Hypothalamus (tissue), 51 donors: ENCODE measurements around the gene ZMAT5.

ENCODE experiments used
- DNase-seq, 51 donors: peaks; one replicate each; lab custom pipeline; 2025; lab: John Stamatoyannopoulos, UW

ZMAT5 gene

GRCh38 chr22:29787371-29787980 lies 20.7 kb upstream of the ZMAT5 start:
- no peak for DNase-seq

GRCh38 chr22:29786031-29786430 lies 19.2 kb upstream of the ZMAT5 start:
- DNase-seq = no peak

- DNase-seq = peak in 41 of 51 donors; percentile 8 to 74 (median 48)
These were observed 17.9 kb upstream of the ZMAT5 start for GRCh38 chr22:29784451-29785361.

- DNase-seq = peak in 29 of 51 donors; percentile 5 to 68 (median 30)
These were observed 15.4 kb upstream of the ZMAT5 start for GRCh38 chr22:29782061-29782845.

GRCh38 chr22:29780748-29781676 lies 14.2 kb upstream of the ZMAT5 start:
- peak in 4 of 51 donors; percentile 11 to 63 (median 38) for DNase-seq

GRCh38 chr22:29780220-29780619 lies 13.4 kb upstream of the ZMAT5 start:
- DNase-seq = no peak

GRCh38 chr22:29773233-29773632 lies 6.4 kb upstream of the ZMAT5 start:
- peak in 3 of 51 donors; percentile 4 to 31 (median 23) for DNase-seq

GRCh38 chr22:29772170-29772641 lies 5.4 kb upstream of the ZMAT5 start:
- DNase-seq = peak in 3 of 51 donors; percentile 9 to 32 (median 10)

GRCh38 chr22:29769723-29770321 lies 3.0 kb upstream of the ZMAT5 start:
- no peak for DNase-seq

- DNase-seq = no peak
These were observed 1.4 kb upstream of the ZMAT5 start for GRCh38 chr22:29768052-29768693.

GRCh38 chr22:29767171-29768051 lies 604 bp upstream of the ZMAT5 start, which contains the start of gene UQCR10:
Gene UQCR10 (plus strand): TSS chr22:29767369. CDS start chr22:29767399, 30 bp downstream.
- peak; percentile 22 to 99 (median 81) for DNase-seq

- DNase-seq = no peak
These were observed 739 bp downstream of the ZMAT5 start for GRCh38 chr22:29765905-29766631.

GRCh38 chr22:29762263-29762662 lies 4.5 kb downstream of the ZMAT5 start:
- no peak for DNase-seq

- no peak for DNase-seq
These were observed 7.8 kb downstream of the ZMAT5 start for GRCh38 chr22:29758959-29759358.

- DNase-seq = no peak
These were observed 8.7 kb downstream of the ZMAT5 start for GRCh38 chr22:29758068-29758622.

- DNase-seq = no peak
These were observed 9.7 kb downstream of the ZMAT5 start for GRCh38 chr22:29757096-29757495.

- DNase-seq = no peak
These were observed 10.5 kb downstream of the ZMAT5 start for GRCh38 chr22:29756341-29756740.
